A549 (cell line): ENCODE results near the gene PTPRH. TPM values are rescaled to one million over a fixed set of nuclear protein-coding genes. Genes with fewer than 3 reads are reported as not detected.
A peak's percentile ranks its signal among the peaks of the same experiment; 100 is the strongest.

Experiments used
- ATAC-seq, 2 experiments: fragments of 200-7000 bp in 1 of 2; fragments of >200 bp in 1 of 2; cut with Nextera tagmentation in 1 of 2; cut with Tn5 transposase in 1 of 2; 3 replicates each; pipeline versions ENCODE4 v1.8.0 to v1.9.1; 2018 to 2020; ENCODE audit warnings: mild to moderate bottlenecking in 1 of 2, moderate library complexity in 1 of 2
- CTCF ChIA-PET: fragments of 300-600 bp; sonication (Branson Sonifier 250); formaldehyde crosslinking; extraction: SDS; loops from one replicate; lab custom pipeline; 2021; ENCODE audit warnings: antibody characterized with exemption, inconsistent platforms; lab: Yijun Ruan, JAX
- POLR2A ChIA-PET: fragments of 350-600 bp; formaldehyde crosslinking; extraction: SDS; loops from one replicate; lab custom pipeline; 2021; ENCODE audit warnings: antibody characterized with exemption, inconsistent platforms; lab: Yijun Ruan, JAX
- DNase-seq, 2 experiments: peaks; one replicate each; pipeline versions ENCODE4 v3.0.0 to v3.0.0-alpha.2; 2011 to 2016; ENCODE audit warnings: low read depth in 1 of 2, low spot score in 1 of 2
- FAIRE-seq: peaks from 2 replicates; lab custom pipeline; 2011; peaks lifted over from hg19 to GRCh38; lab: Jason Lieb, UNC
- H3K27ac ChIP-seq, 2 experiments: fragments of >200 bp; sonication (Bioruptor Twin); formaldehyde crosslinking; 3 replicates each; pipeline ENCODE4 v1.5.1; 2016 to 2017
- H3K4me1 ChIP-seq: fragments of >200 bp; sonication (Bioruptor Twin); formaldehyde crosslinking; 3 replicates; pipeline ENCODE4 v1.6.1; 2016
- H3K4me2 ChIP-seq: fragments of >200 bp; sonication (Bioruptor Twin); formaldehyde crosslinking; 3 replicates; pipeline ENCODE4 v1.6.1; 2016
- H3K4me3 ChIP-seq: fragments of >200 bp; sonication (Bioruptor Twin); formaldehyde crosslinking; 3 replicates; pipeline ENCODE4 v1.5.1; 2016
- H3K9me3 ChIP-seq: fragments of >200 bp; sonication (Bioruptor Twin); formaldehyde crosslinking; 3 replicates; pipeline ENCODE4 v1.6.1; 2016
- CHD2 ChIP-seq: fragments of 150-350 bp; IDR thresholded peaks from 2 replicates; pipeline ENCODE4 v1.6.1; 2014; ENCODE audit warnings: low read length; ENCODE audit not compliant: partially characterized antibody
- FOSL2 ChIP-seq, 2 experiments: fragments of 450-650 bp in 1 of 2; fragments of >200 bp in 1 of 2; sonication (Bioruptor Twin) in 1 of 2; formaldehyde crosslinking; IDR thresholded peaks; 2 replicates each; pipeline versions ENCODE4 v1.5.0 to v1.6.1; 2016 to 2020; ENCODE audit warnings: mild to moderate bottlenecking in 1 of 2, moderate library complexity in 1 of 2
- KDM1A ChIP-seq: fragments of 200-600 bp; sonication (generic); IDR thresholded peaks from 2 replicates; pipeline ENCODE4 v1.6.1; 2016; ENCODE audit warnings: low read depth, mild to moderate bottlenecking
- KDM5A ChIP-seq: fragments of 200-600 bp; sonication (generic); IDR thresholded peaks from 2 replicates; pipeline ENCODE4 v1.6.1; 2016; ENCODE audit warnings: antibody characterized with exemption, mild to moderate bottlenecking
- MAZ ChIP-seq: fragments of 150-350 bp; IDR thresholded peaks from 2 replicates; pipeline ENCODE4 v1.6.1; 2014; ENCODE audit warnings: antibody characterized with exemption, low read depth, low read length, borderline replicate concordance
- RAD21 ChIP-seq, 2 experiments: fragments of >200 bp in 1 of 2; sonication (Bioruptor Twin) in 1 of 2; formaldehyde crosslinking in 1 of 2; IDR thresholded peaks in 1 of 2; conservative IDR thresholded peaks in 1 of 2; 2 replicates in 1 of 2; 3 replicates in 1 of 2; pipeline ENCODE4 v1.6.1; 2012 to 2018; ENCODE audit warnings: inconsistent platforms in 1 of 2
- RFX5 ChIP-seq: fragments of 450-650 bp; IDR thresholded peaks from 2 replicates; pipeline ENCODE4 v1.7.1; 2014; ENCODE audit warnings: antibody characterized with exemption, mild to moderate bottlenecking, moderate library complexity
- RNF2 ChIP-seq: fragments of 200-600 bp; sonication (generic); IDR thresholded peaks from 2 replicates; pipeline ENCODE4 v1.6.1; 2016; ENCODE audit warnings: low read depth, mild to moderate bottlenecking, antibody characterized with exemption, moderate library complexity, borderline replicate concordance
- SMC3 ChIP-seq: fragments of >200 bp; sonication (Bioruptor Twin); formaldehyde crosslinking; IDR thresholded peaks from 3 replicates; pipeline ENCODE4 v1.6.1; 2018; ENCODE audit warnings: inconsistent platforms
- ZC3H11A ChIP-seq: fragments of 450-650 bp; IDR thresholded peaks from 2 replicates; pipeline ENCODE4 v1.6.1; 2014; ENCODE audit warnings: antibody characterized with exemption, mild to moderate bottlenecking
- WGBS: methylation state at CpG from one replicate; pipeline ENCODE4 v1.1.6; 2017; ENCODE audit errors: missing lambda C conversion rate; 5-methylcytosine and 5-hydroxymethylcytosine counted together
- polyA plus RNA-seq, 4 experiments: library from polyadenylated mRNA; depleted of rRNA in 3 of 4; stranded (reverse); fragments of >200 nt; fragmentation: RNase III in 1 of 4; extraction: RNeasy Plus Mini Kit Qiagen cat#74134 plus additional on column Dnase treatment in 1 of 4; gene quantifications; 2 replicates in 3 of 4; 3 replicates in 1 of 4; pipeline ENCODE4 v1.2.3, GENCODE V29; 2011 to 2017
- TF ChIP-seq, protein P1 (sequence below): IDR thresholded peaks from 2 replicates; pipeline ENCODE4 v1.6.1; 2012; ENCODE audit warnings: low read depth, borderline replicate concordance
- TF ChIP-seq, protein P2 (sequence below): fragments of 200-600 bp; sonication (generic); IDR thresholded peaks from 2 replicates; pipeline ENCODE4 v1.6.1; 2016; ENCODE audit warnings: antibody characterized with exemption, mild to moderate bottlenecking, moderate library complexity
- TF ChIP-seq, protein P3 (sequence below): fragments of 250-450 bp; sonication (Bioruptor Pico); IDR thresholded peaks from 2 replicates; pipeline ENCODE4 v1.5.0; 2020; ENCODE audit warnings: low read depth, mild to moderate bottlenecking, moderate library complexity

PTPRH gene
- polyA plus RNA-seq, 2 of the 4 experiments (the other 2 are of a cell fraction): 1.6 to 4.2 TPM

DNA sequence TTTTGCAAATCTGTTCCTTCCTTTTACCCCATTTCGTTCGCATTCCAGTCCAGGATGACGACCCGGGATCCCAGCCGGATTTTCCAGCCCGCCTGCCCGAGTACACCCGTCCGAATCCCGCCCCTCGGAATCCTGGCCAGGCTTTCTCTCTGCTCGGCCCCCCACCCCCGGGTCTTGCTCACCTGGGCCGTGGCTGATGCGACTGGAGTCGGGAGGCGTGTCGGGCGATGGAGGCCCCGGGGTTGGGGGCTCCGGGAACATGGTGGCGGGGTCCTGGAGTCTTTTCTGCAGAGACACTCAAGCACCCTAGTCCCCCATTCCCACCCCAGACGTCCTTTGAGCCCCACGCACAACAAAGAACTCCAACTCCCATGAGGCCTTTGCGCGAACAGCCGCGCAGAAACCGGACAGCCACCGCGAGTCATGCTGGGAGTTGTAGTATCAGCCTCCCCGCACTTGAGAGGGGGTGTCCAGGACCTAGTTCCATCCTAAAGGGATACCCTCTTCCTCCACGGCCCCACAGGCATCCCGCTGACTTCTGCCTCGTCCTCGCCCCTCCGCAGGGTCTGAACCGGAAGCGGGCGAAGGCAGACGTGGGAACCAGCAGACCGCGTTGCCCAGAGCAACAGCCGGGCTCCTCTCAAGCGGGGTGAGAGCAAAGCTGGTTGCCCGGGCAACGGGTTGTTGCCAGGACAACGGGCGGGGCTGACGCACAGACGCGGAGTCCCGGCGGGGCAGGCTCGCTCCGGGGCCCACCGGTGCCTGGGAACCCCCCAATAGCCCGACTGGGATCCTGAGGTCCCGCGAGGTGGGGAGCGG lies 30.3 kb downstream of the PTPRH start:
- peak; percentile 74 to 80 for ATAC-seq
- Histone ChIP-seq H3K9me3 (no peaks in the 10 kb centered on the region), H3K4me1 (peaks cover 17% of the 10 kb centered on the region), H3K4me2 (peak overlapping the region; percentile 75), H3K27ac (no peak overlapping the region; a peak in 1 of 6 replicates), H3K4me3 (peak overlapping the region; percentile 26)
- TF ChIP-seq, protein P1, sequence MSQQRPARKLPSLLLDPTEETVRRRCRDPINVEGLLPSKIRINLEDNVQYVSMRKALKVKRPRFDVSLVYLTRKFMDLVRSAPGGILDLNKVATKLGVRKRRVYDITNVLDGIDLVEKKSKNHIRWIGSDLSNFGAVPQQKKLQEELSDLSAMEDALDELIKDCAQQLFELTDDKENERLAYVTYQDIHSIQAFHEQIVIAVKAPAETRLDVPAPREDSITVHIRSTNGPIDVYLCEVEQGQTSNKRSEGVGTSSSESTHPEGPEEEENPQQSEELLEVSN: 0 out of 2 replicates have a peak, but pooled peaks have one; percentile 31
- TF ChIP-seq KDM5A (no peak), RNF2 (no peak), SMC3 (no peak), KDM1A (no peak), FOSL2 (IDR thresholded peaks at IDR 0.05) (no peak), FOSL2 (CRISPR knock-in tag; IDR thresholded peaks at IDR 0.05) (peak; percentile 12; the same call in 1 of the 2 replicates), ZC3H11A (no peak), RFX5 (peak; percentile 32; the same call in 1 of the 2 replicates), CHD2 (no peak)
- TF ChIP-seq, protein P2, sequence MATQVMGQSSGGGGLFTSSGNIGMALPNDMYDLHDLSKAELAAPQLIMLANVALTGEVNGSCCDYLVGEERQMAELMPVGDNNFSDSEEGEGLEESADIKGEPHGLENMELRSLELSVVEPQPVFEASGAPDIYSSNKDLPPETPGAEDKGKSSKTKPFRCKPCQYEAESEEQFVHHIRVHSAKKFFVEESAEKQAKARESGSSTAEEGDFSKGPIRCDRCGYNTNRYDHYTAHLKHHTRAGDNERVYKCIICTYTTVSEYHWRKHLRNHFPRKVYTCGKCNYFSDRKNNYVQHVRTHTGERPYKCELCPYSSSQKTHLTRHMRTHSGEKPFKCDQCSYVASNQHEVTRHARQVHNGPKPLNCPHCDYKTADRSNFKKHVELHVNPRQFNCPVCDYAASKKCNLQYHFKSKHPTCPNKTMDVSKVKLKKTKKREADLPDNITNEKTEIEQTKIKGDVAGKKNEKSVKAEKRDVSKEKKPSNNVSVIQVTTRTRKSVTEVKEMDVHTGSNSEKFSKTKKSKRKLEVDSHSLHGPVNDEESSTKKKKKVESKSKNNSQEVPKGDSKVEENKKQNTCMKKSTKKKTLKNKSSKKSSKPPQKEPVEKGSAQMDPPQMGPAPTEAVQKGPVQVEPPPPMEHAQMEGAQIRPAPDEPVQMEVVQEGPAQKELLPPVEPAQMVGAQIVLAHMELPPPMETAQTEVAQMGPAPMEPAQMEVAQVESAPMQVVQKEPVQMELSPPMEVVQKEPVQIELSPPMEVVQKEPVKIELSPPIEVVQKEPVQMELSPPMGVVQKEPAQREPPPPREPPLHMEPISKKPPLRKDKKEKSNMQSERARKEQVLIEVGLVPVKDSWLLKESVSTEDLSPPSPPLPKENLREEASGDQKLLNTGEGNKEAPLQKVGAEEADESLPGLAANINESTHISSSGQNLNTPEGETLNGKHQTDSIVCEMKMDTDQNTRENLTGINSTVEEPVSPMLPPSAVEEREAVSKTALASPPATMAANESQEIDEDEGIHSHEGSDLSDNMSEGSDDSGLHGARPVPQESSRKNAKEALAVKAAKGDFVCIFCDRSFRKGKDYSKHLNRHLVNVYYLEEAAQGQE: no peak
- TF ChIP-seq, protein P3, sequence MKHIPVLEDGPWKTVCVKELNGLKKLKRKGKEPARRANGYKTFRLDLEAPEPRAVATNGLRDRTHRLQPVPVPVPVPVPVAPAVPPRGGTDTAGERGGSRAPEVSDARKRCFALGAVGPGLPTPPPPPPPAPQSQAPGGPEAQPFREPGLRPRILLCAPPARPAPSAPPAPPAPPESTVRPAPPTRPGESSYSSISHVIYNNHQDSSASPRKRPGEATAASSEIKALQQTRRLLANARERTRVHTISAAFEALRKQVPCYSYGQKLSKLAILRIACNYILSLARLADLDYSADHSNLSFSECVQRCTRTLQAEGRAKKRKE (CRISPR knock-in tag): no peak
- 9% methylated on average over 51 of the region's 61 CpGs for WGBS
- POLR2A ChIA-PET: interaction anchor here (1.0 to 1.8 kb wide), 3 partner anchors 10 to 228 kb away, joined by 3 to 7 read pairs (median 5); partner anchors contain the start of genes PPP6R1 and UBE2S
- FAIRE-seq: no peak
- CTCF ChIA-PET: interaction anchor here (1.0 to 10.0 kb wide), 8 partner anchors 10 to 452 kb away, joined by 3 to 64 read pairs (median 3); partner anchors contain the start of genes DNAAF3 and TMEM238
- peak; percentile 91 for DNase-seq

DNA sequence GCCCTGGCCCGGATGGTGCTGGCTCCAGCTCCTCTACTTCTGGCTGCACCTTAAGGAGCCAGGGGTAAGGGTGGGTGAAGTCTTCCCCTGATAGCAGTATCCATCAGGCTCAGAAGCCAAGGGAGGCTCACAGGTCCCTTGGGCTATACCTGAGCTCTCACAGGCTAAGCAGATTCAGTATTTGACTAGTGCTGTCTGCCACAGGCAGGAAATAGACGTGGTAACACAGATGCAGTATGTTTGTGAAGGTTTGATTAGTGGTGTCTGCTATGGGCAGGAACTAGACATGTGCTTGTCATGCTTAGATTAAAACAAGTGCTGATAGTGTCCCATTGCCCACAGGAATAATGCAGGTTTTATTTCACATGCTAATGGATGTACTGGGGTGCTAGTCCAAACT lies 33.2 kb downstream of the PTPRH start:
- FAIRE-seq: no peak
- 0 out of 5 replicates have a peak, but pooled peaks of 1 of the 2 experiments have one; percentile 10 for TF ChIP-seq RAD21 (conservative IDR thresholded peaks at IDR 0.05 in 1 of 2, IDR thresholded peaks at IDR 0.05 in 1 of 2)
- no peak for TF ChIP-seq MAZ
- TF ChIP-seq, all 56 proteins: peak for 1
- ATAC-seq: no peak
- Histone ChIP-seq H3K4me2 (no peak overlapping the region), H3K4me3 (no peak overlapping the region), H3K27ac (no peak overlapping the region), H3K9me3 (no peaks in the 10 kb centered on the region), H3K4me1 (peaks cover 25% of the 10 kb centered on the region)
- ChIA-PET POLR2A (interaction anchor here (0.9 to 1.7 kb wide), 2 partner anchors 83 to 207 kb away, joined by 3 to 4 read pairs; partner anchors contain the start of gene PPP6R1), CTCF (interaction anchor here (0.8 to 10.0 kb wide), 7 partner anchors 10 to 328 kb away, joined by 3 to 64 read pairs (median 5); partner anchors contain the start of gene DNAAF3)
- DNase-seq: peak in 1 of 2 experiments; percentile 53
- WGBS: 8% methylated on average over 2 of the region's 2 CpGs
